Activated T-cell treated with anti-CD3 and anti-CD28 coated beads, Interleukin-2, amount 50 U/mL, for 72 hours (primary cell): ENCODE measurements around the gene SRRM2. TPM values are rescaled to one million over a fixed set of nuclear protein-coding genes. Genes with fewer than 3 reads are reported as not detected.

Experiments used
- ATAC-seq, 2 donors: fragments of 150-1000 bp; cut with Tn5 transposase; replicated peaks in 1 of 2; 2 replicates each; pipeline ENCODE4 v1.10.0; 2021; ENCODE audit warnings: moderate library complexity in 2 of 2, mild to moderate bottlenecking in 1 of 2
- DNase-seq, 2 donors: peaks; one replicate each; pipeline ENCODE4 v3.0.0; 2021 to 2022; ENCODE audit warnings: mixed read lengths in 1 of 2
- H3K27ac Mint-ChIP-seq: one replicate; pipeline ENCODE4 v1.8.0; 2022; ENCODE audit warnings: mild to moderate bottlenecking, moderate library complexity, mixed read lengths
- H3K27me3 Mint-ChIP-seq: one replicate; pipeline ENCODE4 v1.8.0; 2022; ENCODE audit warnings: low read depth, mixed read lengths
- H3K36me3 Mint-ChIP-seq, 2 donors: one replicate each; pipeline ENCODE4 v1.8.0; 2022; ENCODE audit warnings: mixed read lengths in 2 of 2, mild to moderate bottlenecking in 1 of 2; ENCODE audit not compliant: insufficient read depth in 2 of 2
- H3K4me1 Mint-ChIP-seq: one replicate; pipeline ENCODE4 v1.8.0; 2022; ENCODE audit warnings: low read depth, mixed read lengths
- H3K4me3 Mint-ChIP-seq, 2 donors: one replicate each; pipeline ENCODE4 v1.8.0; 2022; ENCODE audit warnings: mild to moderate bottlenecking in 2 of 2, mixed read lengths in 2 of 2, moderate library complexity in 2 of 2
- H3K9me3 Mint-ChIP-seq, 2 donors: one replicate each; pipeline ENCODE4 v1.8.0; 2022; ENCODE audit warnings: mixed read lengths in 2 of 2
- total RNA-seq, 2 donors: library from RNA; stranded (reverse); gene quantifications; one replicate each; pipeline ENCODE4 v1.2.3, GENCODE V29; 2022

Gene SRRM2
- total RNA-seq, result 100 to 1,000 TPM; 696 to 731 TPM

- no peaks in the 10 kb centered on the region for H3K9me3 Mint-ChIP-seq
- no peaks in the 10 kb centered on the region for H3K27me3 Mint-ChIP-seq
- ATAC-seq (peak; percentile 92 to 93), DNase-seq (peak; percentile 95 to 96)
- H3K36me3 Mint-ChIP-seq, result peaks cover 28 to 37% of the 10 kb centered on the region in 2 donors
- peaks cover 62% of the 10 kb centered on the region for H3K4me1 Mint-ChIP-seq
- peak within 1 kb of the TSS; percentile 79 to 95 for H3K4me3 Mint-ChIP-seq
- peak within 1 kb of the TSS; percentile 99 for H3K27ac Mint-ChIP-seq
Measured at GRCh38 chr16:2752035-2752849, at the start of gene SRRM2. TSS of gene SRRM2 (plus strand) at chr16:2752638. CDS start at chr16:2756365, 3,727 bp downstream.

GRCh38 chr16:2702871-2703745 is 49.3 kb upstream of the SRRM2 start:
- peaks cover 1 to 2% of the 10 kb centered on the region in 2 donors for H3K36me3 Mint-ChIP-seq
- H3K27ac Mint-ChIP-seq, result no peak overlapping the region

GRCh38 chr16:2704166-2704982 is 48.1 kb upstream of the SRRM2 start:
- peaks cover 1 to 2% of the 10 kb centered on the region in 2 donors for H3K36me3 Mint-ChIP-seq
- no peaks in the 10 kb centered on the region for H3K27me3 Mint-ChIP-seq
- no peaks in the 10 kb centered on the region for H3K9me3 Mint-ChIP-seq
- H3K27ac Mint-ChIP-seq, result no peak overlapping the region
- ATAC-seq (no peak), DNase-seq (no peak)
- no peaks in the 10 kb centered on the region for H3K4me1 Mint-ChIP-seq
- no peak overlapping the region for H3K4me3 Mint-ChIP-seq

More at GRCh38 chr16:2702871-2703745, 49.3 kb upstream of the SRRM2 start:
- Mint-ChIP-seq H3K27me3 (no peaks in the 10 kb centered on the region), H3K9me3 (no peaks in the 10 kb centered on the region), H3K4me1 (no peaks in the 10 kb centered on the region), H3K4me3 (no peak overlapping the region)
- DNase-seq, result no peak
- no peak for ATAC-seq

GRCh38 chr16:2704983-2705275 is 47.5 kb upstream of the SRRM2 start:
- H3K9me3 Mint-ChIP-seq, result no peaks in the 10 kb centered on the region
- H3K4me1 Mint-ChIP-seq, result no peaks in the 10 kb centered on the region
- ATAC-seq (no peak), DNase-seq (no peak)
- no peaks in the 10 kb centered on the region for H3K27me3 Mint-ChIP-seq
- H3K27ac Mint-ChIP-seq, result no peak overlapping the region
- H3K4me3 Mint-ChIP-seq, result no peak overlapping the region
- H3K36me3 Mint-ChIP-seq, result peaks cover 1 to 2% of the 10 kb centered on the region in 2 donors

GRCh38 chr16:2705351-2705750 is 47.1 kb upstream of the SRRM2 start:
- H3K36me3 Mint-ChIP-seq, result peaks cover 1 to 2% of the 10 kb centered on the region in 2 donors
- no peak for DNase-seq
- H3K4me3 Mint-ChIP-seq, result no peak overlapping the region
- H3K27me3 Mint-ChIP-seq, result no peaks in the 10 kb centered on the region
- no peak for ATAC-seq
- no peaks in the 10 kb centered on the region for H3K4me1 Mint-ChIP-seq
- H3K27ac Mint-ChIP-seq, result no peak overlapping the region
- no peaks in the 10 kb centered on the region for H3K9me3 Mint-ChIP-seq

GRCh38 chr16:2706085-2706484 is 46.4 kb upstream of the SRRM2 start:
- Mint-ChIP-seq H3K36me3 (peaks cover 1 to 2% of the 10 kb centered on the region in 2 donors), H3K9me3 (no peaks in the 10 kb centered on the region), H3K4me1 (no peaks in the 10 kb centered on the region), H3K27ac (no peak overlapping the region), H3K27me3 (no peaks in the 10 kb centered on the region), H3K4me3 (no peak overlapping the region)
- ATAC-seq, result no peak
- DNase-seq, result no peak

GRCh38 chr16:2706611-2707311 is 45.7 kb upstream of the SRRM2 start:
- ATAC-seq (no peak), DNase-seq (no peak)
- no peak overlapping the region for H3K4me3 Mint-ChIP-seq
- peaks cover 1 to 2% of the 10 kb centered on the region in 2 donors for H3K36me3 Mint-ChIP-seq
- no peaks in the 10 kb centered on the region for H3K4me1 Mint-ChIP-seq
- no peak overlapping the region for H3K27ac Mint-ChIP-seq
- no peaks in the 10 kb centered on the region for H3K27me3 Mint-ChIP-seq
- H3K9me3 Mint-ChIP-seq, result no peaks in the 10 kb centered on the region

GRCh38 chr16:2707368-2708289 is 44.8 kb upstream of the SRRM2 start:
- peaks cover 1 to 2% of the 10 kb centered on the region in 2 donors for H3K36me3 Mint-ChIP-seq

GRCh38 chr16:2708290-2708639 is 44.2 kb upstream of the SRRM2 start:
- no peak for ATAC-seq
- Mint-ChIP-seq H3K9me3 (no peaks in the 10 kb centered on the region), H3K4me1 (no peaks in the 10 kb centered on the region), H3K27ac (peak overlapping the region; percentile 36), H3K36me3 (peaks cover 1 to 2% of the 10 kb centered on the region in 2 donors), H3K4me3 (no peak overlapping the region), H3K27me3 (no peaks in the 10 kb centered on the region)
- no peak for DNase-seq

More at GRCh38 chr16:2707368-2708289, 44.8 kb upstream of the SRRM2 start:
- Mint-ChIP-seq H3K4me1 (no peaks in the 10 kb centered on the region), H3K4me3 (no peak overlapping the region), H3K27me3 (no peaks in the 10 kb centered on the region), H3K27ac (no peak overlapping the region), H3K9me3 (no peaks in the 10 kb centered on the region)
- ATAC-seq, result no peak
- DNase-seq, result no peak

- Mint-ChIP-seq H3K27ac (no peak overlapping the region), H3K36me3 (peaks cover 1 to 2% of the 10 kb centered on the region in 2 donors), H3K27me3 (no peaks in the 10 kb centered on the region), H3K9me3 (no peaks in the 10 kb centered on the region), H3K4me1 (no peaks in the 10 kb centered on the region), H3K4me3 (no peak overlapping the region)
- DNase-seq (no peak), ATAC-seq (no peak)
Measured at GRCh38 chr16:2708955-2709587, 43.4 kb upstream of the SRRM2 start.

- no peaks in the 10 kb centered on the region for H3K4me1 Mint-ChIP-seq
- H3K9me3 Mint-ChIP-seq, result no peaks in the 10 kb centered on the region
Measured at GRCh38 chr16:2709588-2709984, 42.9 kb upstream of the SRRM2 start.

More at GRCh38 chr16:2709588-2709984, 42.9 kb upstream of the SRRM2 start:
- ATAC-seq (no peak), DNase-seq (no peak)
- no peak overlapping the region for H3K27ac Mint-ChIP-seq
- no peaks in the 10 kb centered on the region for H3K27me3 Mint-ChIP-seq
- H3K4me3 Mint-ChIP-seq, result no peak overlapping the region
- H3K36me3 Mint-ChIP-seq, result peaks cover 1 to 2% of the 10 kb centered on the region in 2 donors
